H9 (cell line): ENCODE data around the gene ZIC4. TPM values are rescaled to one million over a fixed set of nuclear protein-coding genes. Genes with fewer than 3 reads are reported as not detected.

ENCODE experiments used
- DNase-seq: peaks from one replicate; pipeline ENCODE4 v3.0.0-alpha.2; 2017
- H2AFZ ChIP-seq: one replicate; pipeline ENCODE4 v1.6.1; 2013; ENCODE audit warnings: mild to moderate bottlenecking, low read length, control low read depth, moderate library complexity
- H2AK5ac ChIP-seq: 2 replicates; pipeline ENCODE4 v1.6.1; 2013; ENCODE audit warnings: low read length, control low read depth, mixed read lengths; ENCODE audit not compliant: insufficient read length
- H2BK120ac ChIP-seq: one replicate; pipeline ENCODE4 v1.6.1; 2013; ENCODE audit warnings: low read depth, mild to moderate bottlenecking, low read length, control low read depth, inconsistent platforms; ENCODE audit not compliant: poor library complexity, severe bottlenecking
- H2BK12ac ChIP-seq: 2 replicates; pipeline ENCODE4 v1.6.1; 2013; ENCODE audit warnings: low read length, control low read depth, mixed read lengths, low read depth; ENCODE audit not compliant: insufficient read length
- H2BK15ac ChIP-seq: 2 replicates; pipeline ENCODE4 v1.6.1; 2013; ENCODE audit warnings: low read depth, low read length, control low read depth
- H2BK20ac ChIP-seq: one replicate; pipeline ENCODE4 v1.6.1; 2013; ENCODE audit warnings: low read depth, mild to moderate bottlenecking, low read length, control low read depth, inconsistent platforms; ENCODE audit not compliant: poor library complexity, severe bottlenecking
- H2BK5ac ChIP-seq: 2 replicates; pipeline ENCODE4 v1.6.1; 2013; ENCODE audit warnings: low read length, control low read depth, mixed read lengths; ENCODE audit not compliant: insufficient read length
- H3K14ac ChIP-seq: 2 replicates; pipeline ENCODE4 v1.6.1; 2013; ENCODE audit warnings: low read length, control low read depth; ENCODE audit not compliant: insufficient read depth
- H3K18ac ChIP-seq: 2 replicates; pipeline ENCODE4 v1.6.1; 2013; ENCODE audit warnings: low read depth, mild to moderate bottlenecking, mixed read lengths, low read length, control low read depth; ENCODE audit not compliant: insufficient read length
- H3K23ac ChIP-seq: 2 replicates; pipeline ENCODE4 v1.6.1; 2013; ENCODE audit warnings: low read length, control low read depth, mixed read lengths, low read depth; ENCODE audit not compliant: insufficient read length
- H3K23me2 ChIP-seq: 2 replicates; pipeline ENCODE4 v1.6.1; 2013; ENCODE audit warnings: low read depth, mild to moderate bottlenecking, mixed read lengths, low read length, control low read depth; ENCODE audit not compliant: insufficient read length, poor library complexity, severe bottlenecking
- H3K27ac ChIP-seq: 2 replicates; pipeline ENCODE4 v1.5.1; 2013; ENCODE audit warnings: low read length, control low read depth, mixed read lengths, low read depth; ENCODE audit not compliant: insufficient read length
- H3K27me3 ChIP-seq: 2 replicates; pipeline ENCODE4 v1.6.1; 2013; ENCODE audit warnings: low read length, control low read depth, inconsistent platforms; ENCODE audit not compliant: insufficient read depth
- H3K4ac ChIP-seq: 2 replicates; pipeline ENCODE4 v1.6.1; 2013; ENCODE audit warnings: low read depth, mild to moderate bottlenecking, control low read depth, inconsistent platforms, low read length, moderate library complexity
- H3K4me1 ChIP-seq: 2 replicates; pipeline ENCODE4 v1.6.1; 2013; ENCODE audit warnings: low read length, control low read depth, inconsistent platforms; ENCODE audit not compliant: insufficient read depth
- H3K4me2 ChIP-seq: 2 replicates; pipeline ENCODE4 v1.6.1; 2013; ENCODE audit warnings: low read length, control low read depth, mixed read lengths; ENCODE audit not compliant: insufficient read length, insufficient read depth
- H3K56ac ChIP-seq: 2 replicates; pipeline ENCODE4 v1.6.1; 2013; ENCODE audit warnings: low read depth, mild to moderate bottlenecking, mixed read lengths, low read length, control low read depth; ENCODE audit not compliant: insufficient read length
- H3K79me1 ChIP-seq: 2 replicates; pipeline ENCODE4 v1.6.1; 2013; ENCODE audit warnings: low read depth, mild to moderate bottlenecking, moderate library complexity, low read length, control low read depth, inconsistent platforms; ENCODE audit not compliant: insufficient read depth, poor library complexity, severe bottlenecking
- H3K79me2 ChIP-seq: 2 replicates; pipeline ENCODE4 v1.6.1; 2013; ENCODE audit warnings: low read length, control low read depth, inconsistent platforms; ENCODE audit not compliant: insufficient read depth
- H3K9ac ChIP-seq: 2 replicates; pipeline ENCODE4 v1.6.1; 2013; ENCODE audit warnings: low read length, control low read depth, mixed read lengths; ENCODE audit not compliant: insufficient read length; ENCODE audit errors: extremely low read depth
- H3K9me3 ChIP-seq: one replicate; pipeline ENCODE4 v1.6.1; 2013; ENCODE audit warnings: low read depth, low read length, inconsistent platforms; ENCODE audit not compliant: control insufficient read depth
- H3T11ph ChIP-seq: one replicate; pipeline ENCODE4 v1.6.1; 2013; ENCODE audit warnings: mild to moderate bottlenecking, low read length, control low read depth, inconsistent platforms
- H4K20me1 ChIP-seq: one replicate; pipeline ENCODE4 v1.6.1; 2013; ENCODE audit not compliant: control insufficient read depth, insufficient read length, insufficient read depth
- H4K5ac ChIP-seq: 2 replicates; pipeline ENCODE4 v1.6.1; 2013; ENCODE audit warnings: low read depth, mild to moderate bottlenecking, mixed read lengths, low read length, control low read depth; ENCODE audit not compliant: insufficient read length
- H4K8ac ChIP-seq: replicated peaks from 2 replicates; pipeline ENCODE4 v1.6.1; 2013; ENCODE audit warnings: low read length, control low read depth, mixed read lengths, low read depth; ENCODE audit not compliant: insufficient read length
- H4K91ac ChIP-seq: 2 replicates; pipeline ENCODE4 v1.6.1; 2013; ENCODE audit warnings: low read depth, mild to moderate bottlenecking, moderate library complexity, mixed read lengths, low read length, control low read depth; ENCODE audit not compliant: insufficient read length
- H3K27ac Mint-ChIP-seq, 3 experiments: 2 replicates in 2 of 3; 3 replicates in 1 of 3; pipeline ENCODE4 v1.8.0; 2020 to 2021; ENCODE audit warnings: mixed read lengths in 3 of 3, mild to moderate bottlenecking in 1 of 3, moderate library complexity in 1 of 3
- H3K27me3 Mint-ChIP-seq: 2 replicates; pipeline ENCODE4 v1.8.0; 2021; ENCODE audit warnings: low read depth, mild to moderate bottlenecking, moderate library complexity, mixed read lengths
- H3K36me3 Mint-ChIP-seq, 3 experiments: 2 replicates in 2 of 3; 3 replicates in 1 of 3; pipeline ENCODE4 v1.8.0; 2020 to 2021; ENCODE audit warnings: low read depth in 3 of 3, mixed read lengths in 3 of 3; ENCODE audit not compliant: insufficient read depth in 1 of 3
- H3K4me1 Mint-ChIP-seq, 2 experiments: 2 replicates each; pipeline ENCODE4 v1.8.0; 2020; ENCODE audit warnings: mixed read lengths in 2 of 2
- H3K4me3 Mint-ChIP-seq, 2 experiments: 2 replicates in 1 of 2; 3 replicates in 1 of 2; pipeline ENCODE4 v1.8.0; 2020 to 2021; ENCODE audit warnings: mild to moderate bottlenecking in 2 of 2, mixed read lengths in 2 of 2, moderate library complexity in 1 of 2
- H3K9me3 Mint-ChIP-seq, 2 experiments: 2 replicates in 1 of 2; 3 replicates in 1 of 2; pipeline ENCODE4 v1.8.0; 2020; ENCODE audit warnings: mild to moderate bottlenecking in 2 of 2, mixed read lengths in 2 of 2, moderate library complexity in 1 of 2
- CTCF ChIP-seq: fragments of 200-600 bp; sonication (generic); conservative IDR thresholded peaks from 3 replicates; pipeline ENCODE4 v1.8.0; 2021; ENCODE audit warnings: antibody characterized with exemption, mild to moderate bottlenecking
- WGBS: extraction: QIAGEN DNeasy Blood & Tissue Kit; methylation state at CpG from one replicate; pipeline ENCODE4 v1.1.7; 2013; ENCODE audit warnings: missing lambda C conversion rate, low lambda C conversion rate, mixed read lengths; ENCODE audit not compliant: insufficient read length; ENCODE audit errors: extremely low coverage; 5-methylcytosine and 5-hydroxymethylcytosine counted together
- total RNA-seq: library from RNA; stranded (reverse); gene quantifications from 2 replicates; pipeline ENCODE4 v1.2.1, GENCODE V29; 2021

ZIC4 gene
- total RNA-seq, 1 experiment from 2014 or later, result not detected

GRCh38 chr3:147368151-147368550 lies 38.2 kb downstream of the ZIC4 start:
- no peak overlapping the region; a peak in 1 of 5 replicates for H3K4me3 Mint-ChIP-seq
- no peak overlapping the region for H2AFZ ChIP-seq
- peaks cover 71% of the 10 kb centered on the region for H3K27me3 ChIP-seq
- no peak overlapping the region for H3K23ac ChIP-seq
- H2BK120ac ChIP-seq, result no peak overlapping the region
- H2AK5ac ChIP-seq, result no peak overlapping the region
- H2BK15ac ChIP-seq, result no peak overlapping the region
- H3K9ac ChIP-seq, result no peak overlapping the region
- H3K79me2 ChIP-seq, result no peaks in the 10 kb centered on the region
- no peak overlapping the region for H4K91ac ChIP-seq
- WGBS, result no CpG with 5 or more reads among the region's 2 CpGs
- H3K27ac ChIP-seq, result no peak overlapping the region
- no peaks in the 10 kb centered on the region for H3K23me2 ChIP-seq
- no peak overlapping the region for H4K8ac ChIP-seq
- no peak overlapping the region for H2BK12ac ChIP-seq
- H3K4me1 Mint-ChIP-seq, result peaks cover 24 to 53% of the 10 kb centered on the region in 2 experiments
- H3K4ac ChIP-seq, result no peak overlapping the region
- H3K27me3 Mint-ChIP-seq, result peaks cover 98% of the 10 kb centered on the region
- no peak overlapping the region for H2BK20ac ChIP-seq
- no peaks in the 10 kb centered on the region; a peak in 1 of 7 replicates for H3K36me3 Mint-ChIP-seq
- H3K9me3 ChIP-seq, result no peaks in the 10 kb centered on the region
- peaks cover 0 to 2% of the 10 kb centered on the region in 2 experiments; a peak in 1 of 5 replicates for H3K9me3 Mint-ChIP-seq
- no peaks in the 10 kb centered on the region for H3K79me1 ChIP-seq
- H4K5ac ChIP-seq, result no peak overlapping the region
- no peak overlapping the region for H3K14ac ChIP-seq
- no peak overlapping the region for H2BK5ac ChIP-seq
- no peaks in the 10 kb centered on the region for H4K20me1 ChIP-seq
- no peak overlapping the region for H3K4me2 ChIP-seq
- no peaks in the 10 kb centered on the region for H3K4me1 ChIP-seq
- H3T11ph ChIP-seq, result no peak overlapping the region
- no peak for TF ChIP-seq CTCF
- H3K27ac Mint-ChIP-seq, result no peak overlapping the region
- no peak for DNase-seq
- H3K56ac ChIP-seq, result no peak overlapping the region
- H3K18ac ChIP-seq, result no peak overlapping the region
